GM23338 (cell line): ENCODE data around the gene SRD5A3. TPM values are rescaled to one million over a fixed set of nuclear protein-coding genes. Genes with fewer than 3 reads are reported as not detected.

Experiments
- ATAC-seq: fragments of 200-7000 bp; cut with Tn5 transposase; 3 replicates; pipeline ENCODE4 v1.9.1; 2020
- DNase-seq: peaks from one replicate; pipeline ENCODE4 v3.0.0-alpha.2; 2015; ENCODE audit warnings: low spot score
- H2AFZ ChIP-seq: fragments of 200-600 bp; sonication (generic); 2 replicates; pipeline ENCODE4 v1.8.0; 2016; ENCODE audit warnings: antibody characterized with exemption, mild to moderate bottlenecking, moderate library complexity
- H3F3A ChIP-seq: fragments of 200-600 bp; sonication (generic); replicated peaks from 2 replicates; pipeline ENCODE4 v1.8.0; 2017; ENCODE audit warnings: antibody characterized with exemption, mixed run types, low read depth
- H3K27ac ChIP-seq: fragments of 200-600 bp; sonication (generic); 2 replicates; pipeline ENCODE4 v1.6.1; 2016; ENCODE audit warnings: low read depth
- H3K27me3 ChIP-seq: fragments of 200-600 bp; sonication (generic); 2 replicates; pipeline ENCODE4 v1.8.0; 2016; ENCODE audit warnings: mild to moderate bottlenecking, mixed run types, moderate library complexity; ENCODE audit not compliant: insufficient read depth
- H3K36me3 ChIP-seq: fragments of 200-600 bp; sonication (generic); 2 replicates; pipeline ENCODE4 v1.8.0; 2016; ENCODE audit warnings: mild to moderate bottlenecking; ENCODE audit not compliant: insufficient read depth
- H3K4me1 ChIP-seq: fragments of 200-600 bp; sonication (generic); 2 replicates; pipeline ENCODE4 v1.8.0; 2016; ENCODE audit warnings: mild to moderate bottlenecking, moderate library complexity; ENCODE audit not compliant: insufficient read depth
- H3K4me2 ChIP-seq: fragments of 200-600 bp; sonication (generic); 2 replicates; pipeline ENCODE4 v1.7.1; 2017; ENCODE audit warnings: mixed run types
- H3K4me3 ChIP-seq: fragments of 200-600 bp; sonication (generic); 2 replicates; pipeline ENCODE4 v1.6.1; 2016; ENCODE audit warnings: mixed run types
- H3K79me2 ChIP-seq: fragments of 200-600 bp; sonication (generic); replicated peaks from 2 replicates; pipeline ENCODE4 v1.8.0; 2017; ENCODE audit warnings: mild to moderate bottlenecking; ENCODE audit not compliant: insufficient read depth
- H3K9me2 ChIP-seq: fragments of 200-600 bp; sonication (generic); 2 replicates; pipeline ENCODE4 v1.8.0; 2017; ENCODE audit not compliant: insufficient read depth
- H4K20me1 ChIP-seq: fragments of 200-600 bp; sonication (generic); replicated peaks from 2 replicates; pipeline ENCODE4 v1.8.0; 2017; ENCODE audit warnings: mild to moderate bottlenecking; ENCODE audit not compliant: insufficient read depth
- H3K27ac Mint-ChIP-seq: 2 replicates; pipeline ENCODE4 v1.8.0; 2020; ENCODE audit warnings: inconsistent platforms, mild to moderate bottlenecking, moderate library complexity, mixed read lengths
- H3K27me3 Mint-ChIP-seq: 3 replicates; pipeline ENCODE4 v1.8.0; 2022; ENCODE audit warnings: low read depth, mild to moderate bottlenecking, moderate library complexity, mixed read lengths, inconsistent platforms; ENCODE audit not compliant: insufficient read depth, poor library complexity
- H3K36me3 Mint-ChIP-seq: 3 replicates; pipeline ENCODE4 v1.8.0; 2021; ENCODE audit warnings: low read depth, mild to moderate bottlenecking, inconsistent platforms, moderate library complexity, mixed read lengths
- H3K4me1 Mint-ChIP-seq: 3 replicates; pipeline ENCODE4 v1.8.0; 2020; ENCODE audit warnings: mild to moderate bottlenecking, inconsistent platforms, mixed read lengths
- H3K4me3 Mint-ChIP-seq: 3 replicates; pipeline ENCODE4 v1.8.0; 2021; ENCODE audit warnings: moderate library complexity, mild to moderate bottlenecking, inconsistent platforms, mixed read lengths
- H3K9me3 Mint-ChIP-seq: 3 replicates; pipeline ENCODE4 v1.8.0; 2020; ENCODE audit warnings: moderate library complexity, mild to moderate bottlenecking, inconsistent platforms, mixed read lengths
- CREB1 ChIP-seq: fragments of 250-450 bp; sonication (Bioruptor Pico); IDR thresholded peaks from 2 replicates; pipeline ENCODE4 v1.5.0; 2020; ENCODE audit warnings: low read depth, mild to moderate bottlenecking, moderate library complexity
- EZH2 ChIP-seq: fragments of 200-600 bp; sonication (generic); IDR thresholded peaks from one replicate; pipeline ENCODE4 v1.8.0; 2017; ENCODE audit warnings: antibody characterized with exemption, mild to moderate bottlenecking, low read depth; ENCODE audit not compliant: unreplicated experiment
- EZH2phosphoT487 ChIP-seq: fragments of 200-600 bp; sonication (generic); IDR thresholded peaks from one replicate; pipeline ENCODE4 v1.8.1; 2018; ENCODE audit warnings: antibody characterized with exemption; ENCODE audit not compliant: unreplicated experiment
- JUNB ChIP-seq: IDR thresholded peaks from one replicate; pipeline ENCODE4 v1.6.1; 2016; ENCODE audit warnings: antibody characterized with exemption; ENCODE audit not compliant: unreplicated experiment
- NANOG ChIP-seq: IDR thresholded peaks from 2 replicates; pipeline ENCODE4 v1.6.1; 2016; ENCODE audit warnings: antibody characterized with exemption, borderline replicate concordance
- STAT1 ChIP-seq: IDR thresholded peaks from one replicate; pipeline ENCODE4 v1.6.1; 2016; ENCODE audit warnings: antibody characterized with exemption; ENCODE audit not compliant: unreplicated experiment
- ZNF114 ChIP-seq: fragments of 250-450 bp; sonication (Bioruptor Pico); IDR thresholded peaks from 2 replicates; pipeline ENCODE4 v1.5.0; 2020; ENCODE audit warnings: mild to moderate bottlenecking, moderate library complexity
- ZNF331 ChIP-seq: fragments of 250-450 bp; sonication (Bioruptor Pico); IDR thresholded peaks from 2 replicates; pipeline ENCODE4 v1.5.0; 2020; ENCODE audit warnings: low read depth, mild to moderate bottlenecking, moderate library complexity
- polyA plus RNA-seq: library from polyadenylated mRNA; unstranded; fragments of >200 nt; fragmentation: Nextera tagmentation; extraction: Ambion mirVana; gene quantifications from 2 replicates; pipeline ENCODE4 v1.2.1, GENCODE V29; 2016
- total RNA-seq: library from RNA; depleted of rRNA; stranded (reverse); fragments of >200 nt; shearing (Covaris generic); gene quantifications from 2 replicates; pipeline ENCODE4 v1.2.3, GENCODE V29; 2014
- TF ChIP-seq, protein P1 (sequence below), 2 experiments: fragments of 200-600 bp in 1 of 2; sonication (generic) in 1 of 2; conservative IDR thresholded peaks; 2 replicates each; pipeline versions ENCODE4 v1.5.1 to v1.6.1; 2016 to 2017; ENCODE audit warnings: antibody characterized with exemption in 2 of 2, low read depth in 2 of 2, mild to moderate bottlenecking in 2 of 2, moderate library complexity in 1 of 2
- TF ChIP-seq, protein P2 (sequence below): IDR thresholded peaks from one replicate; pipeline ENCODE4 v1.6.1; 2018; ENCODE audit warnings: antibody characterized with exemption; ENCODE audit not compliant: unreplicated experiment

The SRD5A3 gene
- total and polyA plus RNA-seq, 2 experiments from 2014 or later, result 23.0 to 49.9 TPM

DNA sequence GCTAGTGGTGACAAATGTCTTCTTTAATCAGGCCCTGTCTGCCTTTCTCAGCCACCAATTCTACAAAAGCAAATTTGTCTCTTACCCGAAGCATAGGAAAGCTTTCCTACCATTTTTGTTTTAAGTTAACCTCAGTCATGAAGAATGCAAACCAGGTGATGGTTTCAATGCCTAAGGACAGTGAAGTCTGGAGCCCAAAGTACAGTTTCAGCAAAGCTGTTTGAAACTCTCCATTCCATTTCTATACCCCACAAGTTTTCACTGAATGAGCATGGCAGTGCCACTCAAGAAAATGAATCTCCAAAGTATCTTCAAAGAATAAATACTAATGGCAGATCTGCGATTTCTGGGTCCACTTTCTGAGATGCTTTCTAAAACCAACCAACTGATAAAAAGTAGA, 23.9 kb downstream of the SRD5A3 start:
- Histone ChIP-seq H3K27me3 (no peaks in the 10 kb centered on the region), H3K27ac (no peak overlapping the region), H3K36me3 (no peaks in the 10 kb centered on the region), H3K4me1 (peaks cover 20% of the 10 kb centered on the region), H3K4me2 (no peak overlapping the region), H3K4me3 (no peak overlapping the region), H2AFZ (no peak overlapping the region), H4K20me1 (no peaks in the 10 kb centered on the region), H3K9me2 (no peaks in the 10 kb centered on the region), H3F3A (0 out of 2 replicates have a peak, but pooled peaks cover 3% of the 10 kb centered on the region), H3K79me2 (no peaks in the 10 kb centered on the region)
- ATAC-seq, result no peak
- no peak overlapping the region for H3K27ac Mint-ChIP-seq
- peaks cover 32% of the 10 kb centered on the region for H3K36me3 Mint-ChIP-seq
- H3K4me3 Mint-ChIP-seq, result no peak overlapping the region
- peaks cover 4% of the 10 kb centered on the region for H3K27me3 Mint-ChIP-seq
- H3K4me1 Mint-ChIP-seq, result peaks cover 23% of the 10 kb centered on the region
- TF ChIP-seq, protein P1, sequence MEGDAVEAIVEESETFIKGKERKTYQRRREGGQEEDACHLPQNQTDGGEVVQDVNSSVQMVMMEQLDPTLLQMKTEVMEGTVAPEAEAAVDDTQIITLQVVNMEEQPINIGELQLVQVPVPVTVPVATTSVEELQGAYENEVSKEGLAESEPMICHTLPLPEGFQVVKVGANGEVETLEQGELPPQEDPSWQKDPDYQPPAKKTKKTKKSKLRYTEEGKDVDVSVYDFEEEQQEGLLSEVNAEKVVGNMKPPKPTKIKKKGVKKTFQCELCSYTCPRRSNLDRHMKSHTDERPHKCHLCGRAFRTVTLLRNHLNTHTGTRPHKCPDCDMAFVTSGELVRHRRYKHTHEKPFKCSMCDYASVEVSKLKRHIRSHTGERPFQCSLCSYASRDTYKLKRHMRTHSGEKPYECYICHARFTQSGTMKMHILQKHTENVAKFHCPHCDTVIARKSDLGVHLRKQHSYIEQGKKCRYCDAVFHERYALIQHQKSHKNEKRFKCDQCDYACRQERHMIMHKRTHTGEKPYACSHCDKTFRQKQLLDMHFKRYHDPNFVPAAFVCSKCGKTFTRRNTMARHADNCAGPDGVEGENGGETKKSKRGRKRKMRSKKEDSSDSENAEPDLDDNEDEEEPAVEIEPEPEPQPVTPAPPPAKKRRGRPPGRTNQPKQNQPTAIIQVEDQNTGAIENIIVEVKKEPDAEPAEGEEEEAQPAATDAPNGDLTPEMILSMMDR (conservative IDR thresholded peaks at IDR 0.05; ENCODE audit: low read depth in 2 of 2), result no peak
- TF ChIP-seq JUNB (no peak), EZH2 (no peak), NANOG (no peak), ZNF114 (CRISPR knock-in tag) (no peak)
- H3K9me3 Mint-ChIP-seq, result no peaks in the 10 kb centered on the region
- no peak for DNase-seq

DNA sequence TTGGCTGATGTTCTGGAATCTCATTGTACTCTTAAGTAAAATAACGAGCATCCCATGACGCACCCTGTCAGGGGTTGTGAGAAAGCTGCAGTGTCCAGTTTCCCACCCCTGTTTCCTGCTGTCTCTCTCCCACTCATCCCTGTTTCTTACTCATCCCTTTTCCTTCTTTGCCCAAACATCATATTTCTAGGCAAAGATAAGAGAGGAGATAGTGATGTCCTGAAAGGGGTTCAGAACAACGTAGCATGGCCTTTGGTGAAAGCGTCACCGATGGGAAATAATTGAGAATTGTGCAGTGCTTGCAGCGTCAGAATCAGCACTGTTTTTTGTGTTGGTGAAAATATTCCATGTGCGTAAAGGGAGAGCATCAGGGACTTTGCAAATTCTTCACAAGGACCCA, 26.2 kb downstream of the SRD5A3 start:
- Histone ChIP-seq H3K36me3 (no peaks in the 10 kb centered on the region), H3F3A (no peaks in the 10 kb centered on the region), H3K79me2 (no peaks in the 10 kb centered on the region), H2AFZ (no peak overlapping the region), H3K4me3 (no peak overlapping the region), H3K9me2 (no peaks in the 10 kb centered on the region), H3K27me3 (no peaks in the 10 kb centered on the region), H3K4me1 (no peaks in the 10 kb centered on the region), H3K4me2 (no peak overlapping the region), H3K27ac (no peak overlapping the region), H4K20me1 (no peaks in the 10 kb centered on the region)
- Mint-ChIP-seq H3K27me3 (peaks cover 3% of the 10 kb centered on the region), H3K4me1 (no peaks in the 10 kb centered on the region; the same call in 1 of the 3 replicates), H3K36me3 (peaks cover 18% of the 10 kb centered on the region), H3K27ac (no peak overlapping the region; the same call in 1 of the 2 replicates), H3K4me3 (no peak overlapping the region), H3K9me3 (no peaks in the 10 kb centered on the region)
- no peak for ATAC-seq
- no peak for DNase-seq
- TF ChIP-seq JUNB, result no peak
- TF ChIP-seq EZH2phosphoT487, result no peak
- TF ChIP-seq, protein P2, sequence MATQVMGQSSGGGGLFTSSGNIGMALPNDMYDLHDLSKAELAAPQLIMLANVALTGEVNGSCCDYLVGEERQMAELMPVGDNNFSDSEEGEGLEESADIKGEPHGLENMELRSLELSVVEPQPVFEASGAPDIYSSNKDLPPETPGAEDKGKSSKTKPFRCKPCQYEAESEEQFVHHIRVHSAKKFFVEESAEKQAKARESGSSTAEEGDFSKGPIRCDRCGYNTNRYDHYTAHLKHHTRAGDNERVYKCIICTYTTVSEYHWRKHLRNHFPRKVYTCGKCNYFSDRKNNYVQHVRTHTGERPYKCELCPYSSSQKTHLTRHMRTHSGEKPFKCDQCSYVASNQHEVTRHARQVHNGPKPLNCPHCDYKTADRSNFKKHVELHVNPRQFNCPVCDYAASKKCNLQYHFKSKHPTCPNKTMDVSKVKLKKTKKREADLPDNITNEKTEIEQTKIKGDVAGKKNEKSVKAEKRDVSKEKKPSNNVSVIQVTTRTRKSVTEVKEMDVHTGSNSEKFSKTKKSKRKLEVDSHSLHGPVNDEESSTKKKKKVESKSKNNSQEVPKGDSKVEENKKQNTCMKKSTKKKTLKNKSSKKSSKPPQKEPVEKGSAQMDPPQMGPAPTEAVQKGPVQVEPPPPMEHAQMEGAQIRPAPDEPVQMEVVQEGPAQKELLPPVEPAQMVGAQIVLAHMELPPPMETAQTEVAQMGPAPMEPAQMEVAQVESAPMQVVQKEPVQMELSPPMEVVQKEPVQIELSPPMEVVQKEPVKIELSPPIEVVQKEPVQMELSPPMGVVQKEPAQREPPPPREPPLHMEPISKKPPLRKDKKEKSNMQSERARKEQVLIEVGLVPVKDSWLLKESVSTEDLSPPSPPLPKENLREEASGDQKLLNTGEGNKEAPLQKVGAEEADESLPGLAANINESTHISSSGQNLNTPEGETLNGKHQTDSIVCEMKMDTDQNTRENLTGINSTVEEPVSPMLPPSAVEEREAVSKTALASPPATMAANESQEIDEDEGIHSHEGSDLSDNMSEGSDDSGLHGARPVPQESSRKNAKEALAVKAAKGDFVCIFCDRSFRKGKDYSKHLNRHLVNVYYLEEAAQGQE, result no peak
- TF ChIP-seq ZNF331 (CRISPR knock-in tag), result no peak
- no peak for TF ChIP-seq STAT1
- no peak for TF ChIP-seq EZH2
- TF ChIP-seq, protein P1 (conservative IDR thresholded peaks at IDR 0.05; ENCODE audit: low read depth in 2 of 2), result no peak
- TF ChIP-seq ZNF114 (CRISPR knock-in tag), result no peak
- TF ChIP-seq NANOG, result no peak
- no peak for TF ChIP-seq CREB1
